ENCODE results near the gene MZT2B. TPM values are rescaled to one million over a fixed set of nuclear protein-coding genes. Genes with fewer than 3 reads are reported as not detected.
"Not testable (repeated sequence)": the region's sequence is repeated elsewhere in the genome, so short reads cannot be mapped to it uniquely, and the experiment has no call there.

MZT2B gene
- total RNA-seq, 2 experiments from 2014 or later: 414 to 422 TPM

DNA sequence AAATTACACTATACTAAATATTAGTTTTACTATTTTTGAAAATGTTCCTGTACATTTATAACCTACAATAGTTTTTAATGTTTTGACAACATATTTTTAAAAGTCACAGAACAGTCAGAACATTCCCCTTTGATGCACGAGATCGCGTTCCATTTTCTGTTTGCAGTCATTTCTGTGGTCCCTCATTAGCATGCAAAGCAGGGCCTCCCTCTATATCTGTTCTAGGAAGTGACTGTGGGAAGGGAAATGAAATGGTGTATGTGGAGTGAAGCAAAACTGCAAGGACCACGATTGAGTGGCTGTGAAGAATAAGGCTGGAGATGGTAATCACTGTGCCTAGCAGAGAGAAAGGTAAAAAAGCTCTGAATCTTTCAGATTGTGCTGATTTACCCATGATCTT lies 40.5 kb downstream of the MZT2B start:
- POLR2A ChIA-PET; CTCF ChIA-PET; DNase-seq; H3K9me3 Mint-ChIP-seq; H3K4me3 Mint-ChIP-seq; H3K36me3 Mint-ChIP-seq (ENCODE audit: low read depth); H3K4me1 Mint-ChIP-seq; H3K27ac Mint-ChIP-seq: not testable (repeated sequence)
- H3K27me3 Mint-ChIP-seq: peaks cover 20% of the 10 kb centered on the region

DNA sequence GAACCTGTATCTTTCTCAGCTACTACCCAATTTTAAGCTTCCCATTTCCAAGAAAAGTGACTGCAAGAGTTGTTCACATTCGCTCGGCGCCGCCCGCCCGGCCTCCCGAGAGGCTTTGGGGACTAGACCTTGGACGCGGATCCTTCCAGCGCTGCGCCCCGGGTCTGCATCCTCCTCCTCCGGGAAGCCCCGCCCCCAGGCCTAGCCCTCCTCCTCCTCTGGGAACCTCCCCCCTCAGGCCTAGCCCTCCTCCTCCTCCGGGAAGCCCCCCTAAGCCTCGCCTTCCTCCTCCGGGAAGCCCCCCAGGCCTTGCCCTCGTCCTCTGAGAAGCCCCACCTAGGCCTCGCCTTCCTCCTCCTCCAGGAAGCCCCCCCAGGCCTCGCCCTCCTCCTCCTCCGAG lies 45.9 kb downstream of the MZT2B start:
- DNase-seq; CTCF ChIA-PET; H3K36me3 Mint-ChIP-seq (ENCODE audit: low read depth); H3K27ac Mint-ChIP-seq; H3K4me3 Mint-ChIP-seq; H3K4me1 Mint-ChIP-seq; POLR2A ChIA-PET; H3K27me3 Mint-ChIP-seq; H3K9me3 Mint-ChIP-seq: not testable (repeated sequence)

DNA sequence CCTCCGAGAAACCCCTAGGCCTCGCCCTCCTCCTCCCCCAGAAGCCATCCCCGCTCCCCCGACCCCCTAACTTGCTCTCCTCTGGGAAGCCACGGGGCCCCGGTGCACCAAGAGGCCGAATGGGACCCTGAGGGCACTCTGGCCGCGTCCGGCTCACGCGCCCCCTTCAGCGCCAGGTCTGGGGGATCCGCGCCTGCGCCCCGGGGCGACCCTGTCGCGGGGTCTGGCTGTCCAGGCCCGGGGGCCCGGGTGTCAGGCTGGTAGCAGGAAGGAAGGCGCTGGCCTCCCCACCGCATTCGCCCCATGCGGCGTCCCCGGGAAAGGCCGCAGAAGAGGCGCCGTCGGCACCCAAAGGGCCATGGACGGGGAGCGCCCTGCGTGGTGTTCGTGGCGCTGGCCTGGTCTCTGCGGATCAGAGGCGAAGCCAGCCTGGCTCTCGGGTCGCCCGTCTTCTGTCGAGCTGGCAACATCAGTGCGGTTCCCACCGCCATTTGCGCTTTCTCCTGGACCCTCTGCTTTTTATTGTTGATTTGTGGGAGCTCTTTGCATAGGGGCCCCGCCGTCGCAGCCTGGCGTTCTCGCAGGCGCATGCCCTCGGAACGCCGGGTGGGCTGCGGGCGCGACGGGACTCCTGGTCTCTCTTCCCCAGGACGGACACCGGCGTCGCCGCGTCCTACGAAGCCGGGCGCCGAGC lies 46.6 kb downstream of the MZT2B start:
- H3K9me3 Mint-ChIP-seq; DNase-seq; H3K4me1 Mint-ChIP-seq; POLR2A ChIA-PET; H3K27ac Mint-ChIP-seq; H3K4me3 Mint-ChIP-seq; H3K27me3 Mint-ChIP-seq; H3K36me3 Mint-ChIP-seq (ENCODE audit: low read depth): not testable (repeated sequence)
- CTCF ChIA-PET: interaction anchor here (0.6 kb wide), 1 partner anchor 528 kb away, joined by 5 read pairs; no protein-coding TSS in a partner anchor

DNA sequence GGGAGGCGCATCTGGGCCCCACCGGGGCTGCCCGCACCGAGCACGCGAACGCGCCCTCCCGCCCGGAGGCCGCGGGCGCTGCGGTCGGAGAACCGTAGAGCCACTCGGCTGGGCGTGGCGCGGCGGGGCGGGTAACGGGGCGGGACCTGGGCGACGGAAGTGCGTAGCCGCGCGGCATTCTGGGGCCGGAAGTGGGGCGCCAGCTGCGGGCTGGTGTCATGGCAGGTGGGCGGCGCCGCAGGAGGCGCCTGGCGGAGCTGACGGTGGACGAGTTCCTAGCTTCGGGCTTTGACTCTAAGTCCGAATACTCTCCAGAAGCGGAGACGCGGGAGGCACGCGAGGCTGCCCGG lies 47.1 kb downstream of the MZT2B start:
- CTCF ChIA-PET; H3K27ac Mint-ChIP-seq; POLR2A ChIA-PET; H3K4me3 Mint-ChIP-seq; H3K27me3 Mint-ChIP-seq; H3K4me1 Mint-ChIP-seq; H3K36me3 Mint-ChIP-seq (ENCODE audit: low read depth); H3K9me3 Mint-ChIP-seq: not testable (repeated sequence)
- peak; percentile 38 for DNase-seq

DNA sequence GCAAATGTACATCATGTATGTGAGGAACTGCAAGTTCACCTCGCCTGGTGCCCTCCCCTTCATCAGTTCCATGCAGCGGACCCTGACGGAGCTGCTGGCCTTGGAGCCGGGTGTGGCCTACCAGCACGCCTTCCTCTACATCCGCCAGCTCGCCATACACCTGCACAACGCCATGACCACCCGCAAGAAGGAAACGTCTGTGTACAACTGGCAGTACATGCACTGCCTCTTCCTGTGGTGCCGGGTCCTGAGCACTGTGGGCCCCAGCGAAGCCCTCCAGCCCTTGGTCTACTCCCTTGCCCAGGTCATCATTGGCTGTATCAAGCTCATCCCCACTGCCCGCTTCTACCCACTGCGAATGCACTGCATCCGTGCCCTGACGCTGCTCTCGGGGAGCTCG lies 48.3 kb downstream of the MZT2B start:
- CTCF ChIA-PET; DNase-seq; H3K4me3 Mint-ChIP-seq; H3K9me3 Mint-ChIP-seq; H3K4me1 Mint-ChIP-seq; H3K27me3 Mint-ChIP-seq; H3K36me3 Mint-ChIP-seq (ENCODE audit: low read depth); H3K27ac Mint-ChIP-seq; POLR2A ChIA-PET: not testable (repeated sequence)

DNA sequence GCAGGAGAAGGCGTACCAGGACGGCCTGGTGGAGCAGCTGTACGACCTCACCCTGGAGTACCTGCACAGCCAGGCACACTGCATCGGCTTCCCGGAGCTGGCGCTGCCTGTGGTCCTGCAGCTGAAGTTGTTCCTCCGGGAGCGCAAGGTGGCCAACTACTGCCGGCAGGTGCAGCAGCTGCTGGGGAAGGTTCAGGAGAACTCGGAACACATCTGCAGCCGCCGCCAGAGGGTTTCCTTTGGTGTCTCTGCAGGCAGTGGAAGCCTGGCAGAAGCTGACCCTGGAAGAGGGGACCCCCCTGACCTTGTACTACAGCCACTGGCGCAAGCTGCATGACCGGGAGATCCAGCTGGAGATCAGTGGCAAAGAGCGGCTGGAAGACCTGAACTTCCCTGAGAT lies 48.8 kb downstream of the MZT2B start:
- H3K36me3 Mint-ChIP-seq (ENCODE audit: low read depth); H3K4me1 Mint-ChIP-seq; POLR2A ChIA-PET; DNase-seq; H3K27ac Mint-ChIP-seq; H3K4me3 Mint-ChIP-seq; H3K9me3 Mint-ChIP-seq; H3K27me3 Mint-ChIP-seq: not testable (repeated sequence)
- CTCF ChIA-PET: interaction anchor here (0.6 kb wide), 1 partner anchor 166 kb away, joined by 3 read pairs; no protein-coding TSS in a partner anchor

DNA sequence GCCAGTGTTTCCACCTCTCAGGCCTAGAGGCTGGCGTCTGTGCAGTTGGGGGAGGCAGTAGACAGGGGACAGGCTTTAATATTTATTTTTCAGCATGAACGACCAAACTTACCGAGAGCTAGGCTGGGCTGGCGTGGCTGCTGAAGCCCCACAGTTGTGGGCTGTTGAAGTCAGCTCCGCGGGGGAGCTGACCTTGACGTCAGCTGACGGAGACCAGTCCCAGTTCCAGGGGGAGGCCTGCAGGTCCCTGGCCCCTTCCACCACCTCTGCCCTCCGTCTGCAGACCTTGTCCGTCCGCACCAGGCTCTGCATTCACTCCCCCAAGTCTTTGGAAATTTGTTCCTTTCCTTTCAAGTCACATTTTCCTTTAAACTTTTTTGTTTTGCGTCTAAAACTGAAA lies 49.6 kb downstream of the MZT2B start:
- no peak overlapping the region for H3K4me3 Mint-ChIP-seq
- no peaks in the 10 kb centered on the region for H3K36me3 Mint-ChIP-seq (ENCODE audit: low read depth)
- no peak for DNase-seq
- H3K4me1 Mint-ChIP-seq: no peaks in the 10 kb centered on the region
- H3K27me3 Mint-ChIP-seq: peaks cover 8% of the 10 kb centered on the region
- H3K9me3 Mint-ChIP-seq: no peaks in the 10 kb centered on the region
- H3K27ac Mint-ChIP-seq: no peak overlapping the region
- ChIA-PET POLR2A (no interaction called here), CTCF (interaction anchor here (0.6 kb wide), 1 partner anchor 165 kb away, joined by 3 read pairs; no protein-coding TSS in a partner anchor)

DNA sequence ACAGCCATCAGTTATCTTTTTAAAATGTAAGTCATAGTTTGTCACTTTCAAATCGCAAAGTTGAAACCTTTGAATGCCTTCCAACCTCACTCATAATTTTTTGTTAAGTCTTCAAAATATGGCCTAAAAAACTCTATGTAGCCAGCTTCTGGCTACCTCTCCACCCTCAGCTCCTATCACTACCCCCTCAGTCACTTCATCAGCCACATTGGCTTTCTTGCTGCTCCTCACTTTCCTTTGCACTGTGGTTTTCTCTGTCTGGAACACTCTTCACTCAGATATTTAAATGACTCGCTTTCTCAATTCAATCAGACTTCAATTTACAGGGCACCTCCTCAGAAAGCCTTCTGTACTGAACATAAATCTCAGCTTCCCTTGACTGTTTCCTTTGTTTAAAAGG lies 51.0 kb downstream of the MZT2B start:
- H3K36me3 Mint-ChIP-seq (ENCODE audit: low read depth); DNase-seq; H3K27me3 Mint-ChIP-seq; CTCF ChIA-PET; H3K27ac Mint-ChIP-seq; H3K9me3 Mint-ChIP-seq; H3K4me1 Mint-ChIP-seq; POLR2A ChIA-PET; H3K4me3 Mint-ChIP-seq: not testable (repeated sequence)

DNA sequence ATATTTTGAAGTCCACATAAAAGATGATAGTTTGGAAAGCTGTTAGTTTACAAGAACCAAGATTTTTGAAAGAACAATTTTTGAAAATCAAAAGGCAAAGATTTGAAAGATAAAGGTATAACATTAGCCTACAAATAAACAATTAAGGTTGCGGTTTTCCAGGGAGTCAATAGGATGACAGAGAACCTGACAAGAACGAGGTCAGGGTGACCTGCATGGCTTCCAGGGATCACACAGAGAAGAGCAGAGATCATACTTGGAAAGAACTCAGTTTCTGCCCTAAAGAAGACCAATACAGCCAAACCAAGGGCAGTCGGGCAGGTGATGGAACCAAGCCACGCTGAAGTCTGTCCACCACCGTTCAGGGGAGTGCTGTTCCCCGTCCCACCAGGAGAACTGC lies 57.5 kb downstream of the MZT2B start:
- H3K4me3 Mint-ChIP-seq; H3K36me3 Mint-ChIP-seq (ENCODE audit: low read depth); POLR2A ChIA-PET; H3K9me3 Mint-ChIP-seq; H3K27me3 Mint-ChIP-seq; H3K4me1 Mint-ChIP-seq; CTCF ChIA-PET; DNase-seq; H3K27ac Mint-ChIP-seq: not testable (repeated sequence)

Other genes with a start within 250 kb of the MZT2B start
- under 1 TPM in 1 of 2 experiments, not detected in 1; 0.10 TPM for gene RAB6C, start 202.6 kb upstream of the MZT2B start, total RNA-seq
- not detected for gene POTEF, start 53.0 kb upstream of the MZT2B start, total RNA-seq
- gene CCDC74B, start 37.1 kb upstream of the MZT2B start, total RNA-seq: 1 to 10 TPM in 1 of 2 experiments, under 1 TPM in 1; 0.88 to 1.6 TPM
- 10 to 100 TPM; 56.5 to 58.2 TPM for gene SMPD4, start 660 bp upstream of the MZT2B start, total RNA-seq
- not detected for gene TUBA3E, start 16.2 kb downstream of the MZT2B start, total RNA-seq
- gene IMP4, start 160.6 kb downstream of the MZT2B start, total RNA-seq: 10 to 100 TPM; 57.7 to 58.9 TPM
- gene PTPN18, start 173.8 kb downstream of the MZT2B start, total RNA-seq: 10 to 100 TPM; 98.0 to 98.6 TPM

Measured in activated CD4-positive, alpha-beta memory T cell treated with anti-CD3 and anti-CD28 coated beads, Interleukin-2, amount 10 ng/mL, durations not matched to agents 7 days and 5 days (primary cell).